Keratinocyte (primary cell): ENCODE results near the gene ATRNL1. TPM values are rescaled to one million over a fixed set of nuclear protein-coding genes. Genes with fewer than 3 reads are reported as not detected.
A peak's percentile ranks its signal among the peaks of the same experiment; 100 is the strongest.

Experiments
- DNase-seq: peaks from one replicate; pipeline ENCODE4 v3.0.0-alpha.2; 2011; ENCODE audit warnings: low read depth, missing footprints, low spot score
- FAIRE-seq: peaks from 2 replicates; lab custom pipeline; 2011; peaks lifted over from hg19 to GRCh38; lab: Jason Lieb, UNC
- H2AFZ ChIP-seq: 2 replicates; pipeline ENCODE4 v1.6.0; 2012; ENCODE audit warnings: low read length, control low read depth, inconsistent platforms; ENCODE audit not compliant: control insufficient read depth
- H3K27ac ChIP-seq: 2 replicates; pipeline ENCODE4 v1.5.1; 2011; ENCODE audit warnings: low read length; ENCODE audit not compliant: control insufficient read depth, insufficient read depth
- H3K27me3 ChIP-seq: 3 replicates; pipeline ENCODE4 v1.6.0; 2011; ENCODE audit warnings: low read length; ENCODE audit not compliant: control insufficient read depth, insufficient read depth; ENCODE audit errors: extremely low read depth
- H3K36me3 ChIP-seq, 2 experiments: 2 replicates in 1 of 2; 3 replicates in 1 of 2; pipeline ENCODE4 v1.5.1; 2011; ENCODE audit warnings: low read length in 2 of 2, mild to moderate bottlenecking in 1 of 2; ENCODE audit not compliant: control insufficient read depth in 2 of 2, insufficient read depth in 2 of 2; ENCODE audit errors: extremely low read depth in 1 of 2
- H3K4me1 ChIP-seq: 3 replicates; pipeline ENCODE4 v1.5.1; 2011; ENCODE audit warnings: low read length; ENCODE audit not compliant: control insufficient read depth, insufficient read depth; ENCODE audit errors: extremely low read depth
- H3K4me2 ChIP-seq: 3 replicates; pipeline ENCODE4 v1.6.0; 2011; ENCODE audit warnings: low read depth, low read length; ENCODE audit not compliant: control insufficient read depth, insufficient read depth; ENCODE audit errors: extremely low read depth
- H3K4me3 ChIP-seq, 3 experiments: fragments of 200-600 bp in 1 of 3; sonication (generic) in 1 of 3; 2 replicates in 2 of 3; 3 replicates in 1 of 3; pipeline ENCODE4 v1.5.1; 2011 to 2016; ENCODE audit warnings: low read length in 3 of 3, mild to moderate bottlenecking in 3 of 3, control low read depth in 2 of 3, inconsistent platforms in 1 of 3, low read depth in 1 of 3, mixed read lengths in 1 of 3, mixed run types in 1 of 3, moderate library complexity in 1 of 3; ENCODE audit not compliant: control insufficient read depth in 2 of 3, insufficient read depth in 2 of 3; ENCODE audit errors: extremely low read depth in 1 of 3
- H3K79me2 ChIP-seq: 2 replicates; pipeline ENCODE4 v1.6.0; 2012; ENCODE audit warnings: low read length; ENCODE audit not compliant: control insufficient read depth, insufficient read depth
- H3K9ac ChIP-seq: 3 replicates; pipeline ENCODE4 v1.6.0; 2011; ENCODE audit warnings: low read length; ENCODE audit not compliant: control insufficient read depth, insufficient read depth; ENCODE audit errors: extremely low read depth
- H3K9me1 ChIP-seq: 3 replicates; pipeline ENCODE4 v1.6.0; 2011; ENCODE audit warnings: low read length; ENCODE audit not compliant: control insufficient read depth, insufficient read depth; ENCODE audit errors: extremely low read depth
- H3K9me3 ChIP-seq: 2 replicates; pipeline ENCODE4 v1.5.1; 2012; ENCODE audit warnings: low read depth, low read length; ENCODE audit not compliant: control insufficient read depth
- H4K20me1 ChIP-seq: 3 replicates; pipeline ENCODE4 v1.6.0; 2011; ENCODE audit warnings: low read length; ENCODE audit not compliant: control insufficient read depth, insufficient read depth; ENCODE audit errors: extremely low read depth
- CTCF ChIP-seq, 3 experiments: IDR thresholded peaks in 1 of 3; conservative IDR thresholded peaks in 1 of 3; optimal IDR thresholded peaks in 1 of 3; 2 replicates in 2 of 3; 3 replicates in 1 of 3; pipeline versions ENCODE3 to v1.5.1; 2011; ENCODE audit warnings: low read length in 3 of 3, mild to moderate bottlenecking in 3 of 3, moderate library complexity in 2 of 3, control low read depth in 1 of 3, inconsistent platforms in 1 of 3; ENCODE audit not compliant: insufficient read depth in 2 of 3; ENCODE audit errors: extremely low read depth in 1 of 3
- EZH2 ChIP-seq: IDR thresholded peaks from one replicate; pipeline ENCODE4 v1.6.1; 2012; ENCODE audit warnings: inconsistent platforms, mild to moderate bottlenecking, low read length, moderate library complexity
- dilution Hi-C: fragments of 300-500 bp; cut with MboI; formaldehyde crosslinking; loops from one replicate; pipeline ENCODE4 v1.7.0; 2020; ENCODE audit warnings: low sequenced_read_pairs; ENCODE audit not compliant: extremely low pct_ligation_motif_present
- polyA plus RNA-seq, 5 experiments: library from polyadenylated mRNA; depleted of rRNA in 3 of 5; stranded (reverse) in 3 of 5; stranded (forward) in 1 of 5; unstranded in 1 of 5; fragments of >200 nt; gene quantifications; 1 replicate in 1 of 5; 2 replicates in 3 of 5; 3 replicates in 1 of 5; pipeline versions ENCODE4 v1.2.1 to v1.2.3, GENCODE V29; 2011 to 2012; ENCODE audit warnings: missing spikeins in 2 of 5, low read depth in 1 of 5, low replicate concordance in 1 of 5

The ATRNL1 gene
- polyA plus RNA-seq, 1 donor (not counting 4 experiments of a cell fraction or from before 2014, with no cell fraction given), result 0.07 TPM

DNA sequence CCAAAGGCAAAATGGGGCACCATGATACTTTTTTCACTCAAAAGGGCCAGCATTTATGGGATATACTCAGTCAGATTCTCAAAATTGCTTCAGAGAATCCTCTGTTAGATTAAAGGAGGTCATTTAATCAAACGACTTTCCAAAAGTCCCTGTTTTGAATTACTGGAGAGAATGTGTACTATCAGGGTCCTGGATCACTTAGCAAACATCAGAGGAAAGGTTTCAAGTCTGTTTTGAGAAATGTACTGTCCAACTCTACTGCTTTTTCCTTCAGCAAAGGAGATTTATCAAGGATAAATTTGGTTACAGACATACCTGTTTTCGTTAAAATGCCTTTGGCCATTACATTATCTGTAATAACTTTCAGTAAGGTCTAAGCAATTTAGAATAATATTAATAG, 838.9 kb downstream of the ATRNL1 start:
- Histone ChIP-seq H3K4me1 (peaks cover 4% of the 10 kb centered on the region), H3K9ac (no peak overlapping the region), H2AFZ (no peak overlapping the region), H3K9me1 (no peaks in the 10 kb centered on the region), H3K79me2 (no peaks in the 10 kb centered on the region), H3K4me2 (no peak overlapping the region), H3K27me3 (no peaks in the 10 kb centered on the region), H3K9me3 (no peaks in the 10 kb centered on the region), H3K27ac (no peak overlapping the region), H3K4me3 (no peak overlapping the region), H3K36me3 (no peaks in the 10 kb centered on the region), H4K20me1 (no peaks in the 10 kb centered on the region)
- FAIRE-seq (no peak), DNase-seq (no peak)
- TF ChIP-seq EZH2, result no peak
- TF ChIP-seq CTCF (optimal IDR thresholded peaks at IDR 0.05 in 1 of 3, IDR thresholded peaks at IDR 0.05 in 1 of 3, conservative IDR thresholded peaks at IDR 0.05 in 1 of 3; ENCODE audit: extremely low read depth in 1 of 3, insufficient read depth in 2 of 3, low read length in 3 of 3), result no peak
- dilution Hi-C loops, result no loop called here

DNA sequence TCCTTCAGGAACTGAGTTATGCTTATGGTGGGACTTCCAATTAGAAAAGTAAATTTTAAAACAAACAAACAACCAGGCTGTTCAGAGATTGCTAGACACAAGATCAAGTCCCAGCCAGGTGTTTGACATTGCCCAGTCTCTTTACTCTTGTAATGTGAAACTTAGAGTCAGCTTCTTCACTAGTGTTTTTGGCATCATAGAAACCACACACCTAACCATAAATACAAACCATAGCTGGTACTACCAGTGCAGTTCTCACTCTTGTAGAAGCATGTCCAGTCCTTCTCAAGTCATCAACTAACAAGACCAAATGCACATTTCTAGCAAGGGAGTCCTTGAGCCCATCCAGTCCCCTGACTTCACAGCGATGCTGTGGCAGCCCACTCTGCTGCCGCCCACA, 839.9 kb downstream of the ATRNL1 start:
- Histone ChIP-seq H3K4me1 (peaks cover 13% of the 10 kb centered on the region), H3K9ac (no peak overlapping the region), H3K9me3 (no peaks in the 10 kb centered on the region), H3K27ac (no peak overlapping the region), H3K27me3 (no peaks in the 10 kb centered on the region), H3K36me3 (no peaks in the 10 kb centered on the region), H3K9me1 (no peaks in the 10 kb centered on the region), H4K20me1 (no peaks in the 10 kb centered on the region), H3K4me3 (no peak overlapping the region), H3K79me2 (no peaks in the 10 kb centered on the region), H3K4me2 (no peak overlapping the region), H2AFZ (peak overlapping the region; percentile 20)
- no peak for TF ChIP-seq EZH2
- TF ChIP-seq CTCF (optimal IDR thresholded peaks at IDR 0.05 in 1 of 3, IDR thresholded peaks at IDR 0.05 in 1 of 3, conservative IDR thresholded peaks at IDR 0.05 in 1 of 3; ENCODE audit: extremely low read depth in 1 of 3, insufficient read depth in 2 of 3, low read length in 3 of 3), result no peak
- FAIRE-seq (no peak), DNase-seq (no peak)
- dilution Hi-C loops, result no loop called here
